Kidney (tissue), 14 donors: Measurements from ENCODE around the gene CCNY. TPM values are rescaled to one million over a fixed set of nuclear protein-coding genes. Genes with fewer than 3 reads are reported as not detected.

Experiments
- DNase-seq, 5 donors: peaks; one replicate each; pipeline ENCODE4 v3.0.0-alpha.2; 2013 to 2020
- FAIRE-seq: peaks from 2 replicates; lab custom pipeline; 2012; peaks lifted over from hg19 to GRCh38; lab: Jason Lieb, UNC
- H3K27ac ChIP-seq, 2 donors: one replicate each; pipeline ENCODE4 v1.7.0; 2013; ENCODE audit warnings: low read depth in 2 of 2, low read length in 2 of 2, inconsistent platforms in 1 of 2
- H3K27me3 ChIP-seq: one replicate; pipeline ENCODE4 v1.7.1; 2013; ENCODE audit warnings: low read length, inconsistent platforms; ENCODE audit not compliant: control insufficient read depth, insufficient read depth
- H3K36me3 ChIP-seq, 3 donors: one replicate each; pipeline versions ENCODE4 v1.7.0 to v1.7.1; 2013; ENCODE audit warnings: low read length in 3 of 3, control low read depth in 1 of 3, inconsistent platforms in 1 of 3; ENCODE audit not compliant: insufficient read depth in 3 of 3, control insufficient read depth in 2 of 3
- H3K4me1 ChIP-seq, 3 donors: one replicate each; pipeline versions ENCODE4 v1.7.0 to v1.7.1; 2013; ENCODE audit warnings: low read length in 3 of 3, inconsistent platforms in 1 of 3, low read depth in 1 of 3; ENCODE audit not compliant: control insufficient read depth in 2 of 3, insufficient read depth in 2 of 3
- H3K4me3 ChIP-seq, 3 donors: one replicate each; pipeline versions ENCODE4 v1.7.0 to v1.8.1; 2013; ENCODE audit warnings: low read length in 3 of 3, control low read depth in 1 of 3, inconsistent platforms in 1 of 3
- H3K9ac ChIP-seq, 3 donors: one replicate each; pipeline versions ENCODE4 v1.7.0 to v1.7.1; 2013; ENCODE audit warnings: low read length in 3 of 3, control low read depth in 1 of 3, inconsistent platforms in 1 of 3
- H3K9me3 ChIP-seq, 3 donors: one replicate each; pipeline versions ENCODE4 v1.7.0 to v1.7.1; 2013; ENCODE audit warnings: low read length in 3 of 3, control low read depth in 1 of 3, inconsistent platforms in 1 of 3; ENCODE audit not compliant: control insufficient read depth in 2 of 3, insufficient read depth in 1 of 3
- CTCF ChIP-seq: IDR thresholded peaks from 3 replicates; pipeline ENCODE4 v1.5.1; 2012; ENCODE audit warnings: mild to moderate bottlenecking, moderate library complexity, borderline replicate concordance; ENCODE audit not compliant: insufficient read depth; ENCODE audit errors: extremely low read depth
- intact Hi-C: fragments of 100-400 bp; cut with DNase I; formaldehyde crosslinking; loops from one replicate; pipeline ENCODE4 v1.11.1; 2022
- polyA plus RNA-seq: library from polyadenylated mRNA; stranded (reverse); fragments of 350-450 nt; fragmentation: Illumina TruSeq; extraction: RNeasy Lipid Tissue Mini Kit (QIAGEN cat#74804); gene quantifications from one replicate; pipeline ENCODE4 v1.2.3, GENCODE V29; 2014; ENCODE audit warnings: low read depth, low replicate concordance; ENCODE audit not compliant: insufficient read depth
- total RNA-seq: library from RNA; stranded (reverse); fragmentation: NEBNext Ultra II Directional; extraction: Animal tissue kit (Norgen Biotek cat#: 25700); gene quantifications from one replicate; pipeline ENCODE4 v1.2.1, GENCODE V29; 2021
- donor health status: control.
- donor health status: control.
- donor health status: control.
- donor health status: control.
- donor health status: control.
- donor health status: DM: yes; HTN: yes; CAD: no.
- donor health status: Normal renal cell carcinoma (clear cell type).

Gene CCNY
- total and polyA plus RNA-seq, 2 donors from 2014 or later = 45.6 to 77.2 TPM

GRCh38 chr10:35377050-35377728 is 40.9 kb downstream of the CCNY start:
- H3K27me3 ChIP-seq = no peaks in the 10 kb centered on the region
- no peak for TF ChIP-seq CTCF
- DNase-seq = no peak
- no peak overlapping the region for H3K27ac ChIP-seq
- H3K9me3 ChIP-seq = no peaks in the 10 kb centered on the region
- no peak overlapping the region for H3K4me3 ChIP-seq
- peak; percentile 73 for FAIRE-seq
- H3K4me1 ChIP-seq = peaks cover 0 to 15% (median 12%) of the 10 kb centered on the region in 3 donors
- intact Hi-C loops = no loop called here
- no peaks in the 10 kb centered on the region for H3K36me3 ChIP-seq
- H3K9ac ChIP-seq = no peak overlapping the region

- H3K27me3 ChIP-seq = no peaks in the 10 kb centered on the region
- H3K4me3 ChIP-seq = no peak overlapping the region
- intact Hi-C loops = no loop called here
- H3K36me3 ChIP-seq = no peaks in the 10 kb centered on the region
- H3K4me1 ChIP-seq = peaks cover 0 to 12% (median 12%) of the 10 kb centered on the region in 3 donors
- no peak for DNase-seq
- H3K27ac ChIP-seq = peak overlapping the region; percentile 59 to 74
- H3K9me3 ChIP-seq = no peaks in the 10 kb centered on the region
- no peak for TF ChIP-seq CTCF
- FAIRE-seq = no peak
- no peak overlapping the region for H3K9ac ChIP-seq
Observed at GRCh38 chr10:35378541-35379210, 42.4 kb downstream of the CCNY start.

GRCh38 chr10:35379226-35380137 is 43.2 kb downstream of the CCNY start:
- DNase-seq (peak in 3 of 5 donors; percentile 37 to 91 (median 75)), FAIRE-seq (no peak)
- Histone ChIP-seq H3K4me3 (no peak overlapping the region), H3K9ac (no peak overlapping the region), H3K27me3 (no peaks in the 10 kb centered on the region), H3K36me3 (no peaks in the 10 kb centered on the region), H3K27ac (peak overlapping the region; percentile 59 to 74), H3K9me3 (no peaks in the 10 kb centered on the region), H3K4me1 (peaks cover 0 to 12% (median 12%) of the 10 kb centered on the region in 3 donors)
- intact Hi-C loops = no loop called here
- TF ChIP-seq CTCF = no peak
